RWPE1 (cell line): ENCODE results near the gene CDC25A.

Experiments
- CTCF ChIA-PET: fragments of 350-600 bp; sonication (Branson Sonifier 250); formaldehyde crosslinking; extraction: SDS; loops from one replicate; lab custom pipeline; 2021; lab: Yijun Ruan, JAX
- POLR2A ChIA-PET: fragments of 400-600 bp; formaldehyde crosslinking; extraction: SDS; loops from one replicate; lab custom pipeline; 2020; ENCODE audit warnings: antibody characterized with exemption; ENCODE audit not compliant: low non-redundant PET; lab: Yijun Ruan, JAX
- DNase-seq: peaks from one replicate; pipeline ENCODE4 v3.0.0; 2012; ENCODE audit warnings: low spot score
- H3K27ac ChIP-seq: fragments of 450-650 bp; 2 replicates; pipeline ENCODE4 v1.5.1; 2017
- CTCF ChIP-seq: fragments of 450-650 bp; conservative IDR thresholded peaks from 2 replicates; pipeline ENCODE4 v1.5.1; 2017; ENCODE audit warnings: low read depth, mild to moderate bottlenecking

Gene CDC25A

GRCh38 chr3:48188266-48189201, at the start of gene CDC25A:
CDC25A (minus strand) TSS chr3:48188417; CDS start chr3:48187947, 470 bp downstream.
- no peak for TF ChIP-seq CTCF
- CTCF ChIA-PET = interaction anchor here (0.6 kb wide), 1 partner anchor 244 kb away, joined by 6 read pairs; no protein-coding TSS in a partner anchor
- POLR2A ChIA-PET = interaction anchor here (0.6 kb wide), 1 partner anchor 135 kb away, joined by 6 read pairs; no protein-coding TSS in a partner anchor
- peak; percentile 96 for DNase-seq
- peak within 1 kb of the TSS; percentile 88 for H3K27ac ChIP-seq

GRCh38 chr3:48236531-48236930, 48.3 kb upstream of the CDC25A start:
- POLR2A ChIA-PET = no interaction called here
- H3K27ac ChIP-seq = no peak overlapping the region; the same call in 1 of the 2 replicates
- DNase-seq = no peak
- TF ChIP-seq CTCF = no peak
- CTCF ChIA-PET = interaction anchor here (0.5 kb wide), 1 partner anchor 784 kb away, joined by 3 read pairs; no protein-coding TSS in a partner anchor

- no peak for TF ChIP-seq CTCF
- no peak overlapping the region for H3K27ac ChIP-seq
- no peak for DNase-seq
- ChIA-PET POLR2A (no interaction called here), CTCF (no interaction called here)
Observed at GRCh38 chr3:48233542-48233941, 45.3 kb upstream of the CDC25A start.

GRCh38 chr3:48232734-48233133, 44.5 kb upstream of the CDC25A start:
- ChIA-PET CTCF (interaction anchor here (0.6 kb wide), 1 partner anchor 65 kb away, joined by 4 read pairs; no protein-coding TSS in a partner anchor), POLR2A (no interaction called here)
- DNase-seq = peak; percentile 61
- no peak overlapping the region for H3K27ac ChIP-seq
- TF ChIP-seq CTCF = peak; percentile 78

DNA sequence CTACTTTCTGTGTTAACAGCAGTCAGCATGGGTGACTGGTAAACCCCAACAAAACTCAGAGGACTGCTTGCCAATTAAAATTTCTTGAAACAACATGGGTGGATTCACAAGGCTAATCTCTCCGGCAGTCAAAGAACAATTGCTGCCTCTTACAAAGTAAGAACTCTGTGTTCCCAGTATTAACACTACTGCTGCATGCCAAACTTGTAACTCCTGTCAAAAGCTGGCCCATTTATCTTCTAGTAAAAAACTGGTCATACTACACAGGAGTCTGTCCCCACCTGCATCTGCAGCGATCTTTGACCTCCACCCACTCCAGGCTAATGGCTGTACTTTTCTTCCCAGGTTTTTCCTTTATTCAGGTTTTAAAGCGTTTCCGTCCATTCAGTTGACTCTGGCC, 44.0 kb upstream of the CDC25A start:
- CTCF ChIA-PET = interaction anchor here (0.6 kb wide), 1 partner anchor 66 kb away, joined by 4 read pairs; no protein-coding TSS in a partner anchor
- H3K27ac ChIP-seq = no peak overlapping the region
- POLR2A ChIA-PET = no interaction called here
- DNase-seq = no peak
- no peak for TF ChIP-seq CTCF

DNA sequence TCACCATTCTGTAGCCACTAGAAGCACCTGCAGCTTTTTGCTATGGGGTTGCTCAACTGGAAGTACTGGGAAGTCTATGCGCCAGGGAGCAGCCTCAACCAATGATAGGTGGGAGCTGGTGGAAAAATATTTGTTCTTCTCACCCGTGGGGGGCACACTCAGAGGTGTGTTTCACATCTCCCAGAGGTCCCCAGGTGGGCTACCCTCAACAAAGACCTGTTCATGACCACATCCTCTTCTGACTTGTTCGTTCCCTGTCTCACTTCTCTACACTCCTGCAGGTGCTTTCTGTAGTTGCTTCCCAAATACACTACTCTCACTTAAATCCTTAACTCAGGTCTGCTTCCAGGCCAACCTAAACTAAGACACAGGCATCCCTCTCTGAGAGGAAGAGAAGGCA, 38.7 kb upstream of the CDC25A start:
- CTCF ChIA-PET = interaction anchor here (1.1 kb wide), 1 partner anchor 209 kb away, joined by 5 read pairs; no protein-coding TSS in a partner anchor
- no peak for TF ChIP-seq CTCF
- no peak overlapping the region for H3K27ac ChIP-seq
- DNase-seq = no peak
- POLR2A ChIA-PET = no interaction called here
